ENCODE measurements around the gene RFX2. TPM values are rescaled to one million over a fixed set of nuclear protein-coding genes. Genes with fewer than 3 reads are reported as not detected.

RFX2 gene
- total RNA-seq, 1 donor from 2014 or later: 7.3 TPM

DNA sequence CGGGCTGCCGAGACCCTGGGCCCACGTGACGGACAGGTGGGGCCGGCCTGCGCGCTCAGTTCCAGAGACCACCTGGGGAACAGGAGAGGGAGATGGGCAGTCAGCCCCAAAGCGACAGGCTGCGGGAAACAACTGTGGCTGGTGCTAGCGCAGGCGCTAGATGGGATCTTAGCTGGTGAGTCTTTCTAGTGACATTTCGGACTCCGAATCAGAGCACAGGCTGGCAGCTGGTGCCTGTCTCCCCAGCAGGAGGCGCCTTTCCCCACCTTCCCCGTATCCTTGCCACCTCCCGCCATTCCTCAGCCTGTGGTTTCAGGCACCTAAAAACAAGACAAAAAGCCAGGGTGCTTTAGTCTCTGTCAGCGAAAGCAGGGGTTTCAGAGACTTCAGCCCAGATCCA, 112.9 kb downstream of the RFX2 start:
- H3K36me3 Mint-ChIP-seq: peaks cover 16% of the 10 kb centered on the region
- no peak overlapping the region for H3K4me3 Mint-ChIP-seq

DNA sequence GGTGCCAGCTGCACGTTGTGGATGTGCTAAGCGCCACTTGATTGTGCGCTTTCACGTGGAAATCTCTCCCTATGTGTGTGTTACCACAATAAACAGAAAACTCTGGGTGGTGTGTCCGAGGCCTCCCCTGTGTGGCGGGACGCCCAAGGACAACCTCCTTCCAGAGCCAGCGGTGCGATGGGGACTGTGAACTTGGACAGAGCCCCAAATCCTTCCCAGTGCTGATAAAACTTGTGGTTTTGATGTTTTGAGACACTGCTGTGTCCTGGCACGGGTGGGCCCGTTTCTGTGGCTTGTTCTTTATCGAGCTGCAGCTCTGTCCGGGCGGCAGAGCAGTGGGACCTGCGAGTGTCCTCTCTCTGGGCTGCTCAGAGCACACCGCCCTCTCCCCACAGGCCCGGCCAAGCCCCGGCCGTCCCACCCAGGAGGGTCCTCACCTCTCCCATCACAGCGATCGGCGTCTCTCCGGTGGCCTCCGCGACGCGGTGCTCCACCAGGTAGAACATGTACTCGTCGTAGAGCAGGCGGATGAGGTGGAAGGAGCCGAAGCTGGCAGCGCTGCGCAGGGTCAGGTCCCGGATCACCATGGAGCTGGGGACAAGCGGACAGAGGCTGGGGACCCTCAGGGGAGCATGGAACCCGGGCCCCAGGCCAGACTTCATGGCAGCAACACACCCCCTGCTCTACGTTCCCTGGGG, 113.5 kb downstream of the RFX2 start:
- H3K4me1 Mint-ChIP-seq: peaks cover 6% of the 10 kb centered on the region
- H3K36me3 Mint-ChIP-seq: peaks cover 16% of the 10 kb centered on the region
- TF ChIP-seq, protein P1, sequence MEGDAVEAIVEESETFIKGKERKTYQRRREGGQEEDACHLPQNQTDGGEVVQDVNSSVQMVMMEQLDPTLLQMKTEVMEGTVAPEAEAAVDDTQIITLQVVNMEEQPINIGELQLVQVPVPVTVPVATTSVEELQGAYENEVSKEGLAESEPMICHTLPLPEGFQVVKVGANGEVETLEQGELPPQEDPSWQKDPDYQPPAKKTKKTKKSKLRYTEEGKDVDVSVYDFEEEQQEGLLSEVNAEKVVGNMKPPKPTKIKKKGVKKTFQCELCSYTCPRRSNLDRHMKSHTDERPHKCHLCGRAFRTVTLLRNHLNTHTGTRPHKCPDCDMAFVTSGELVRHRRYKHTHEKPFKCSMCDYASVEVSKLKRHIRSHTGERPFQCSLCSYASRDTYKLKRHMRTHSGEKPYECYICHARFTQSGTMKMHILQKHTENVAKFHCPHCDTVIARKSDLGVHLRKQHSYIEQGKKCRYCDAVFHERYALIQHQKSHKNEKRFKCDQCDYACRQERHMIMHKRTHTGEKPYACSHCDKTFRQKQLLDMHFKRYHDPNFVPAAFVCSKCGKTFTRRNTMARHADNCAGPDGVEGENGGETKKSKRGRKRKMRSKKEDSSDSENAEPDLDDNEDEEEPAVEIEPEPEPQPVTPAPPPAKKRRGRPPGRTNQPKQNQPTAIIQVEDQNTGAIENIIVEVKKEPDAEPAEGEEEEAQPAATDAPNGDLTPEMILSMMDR (IDR thresholded peaks at IDR 0.05; ENCODE audit: unreplicated experiment): no peak
- DNase-seq (ENCODE audit: low spot score in 2 of 2, unreplicated experiment in 2 of 2): no peak
- H3K27me3 Mint-ChIP-seq (ENCODE audit: low read depth): no peaks in the 10 kb centered on the region
- no peak overlapping the region for H3K27ac Mint-ChIP-seq
- no peak overlapping the region for H3K4me3 Mint-ChIP-seq
- H3K9me3 Mint-ChIP-seq: peaks cover 3% of the 10 kb centered on the region

More for the DNA sequence above, 112.9 kb downstream of the RFX2 start:
- Mint-ChIP-seq H3K4me1 (peaks cover 6% of the 10 kb centered on the region), H3K27ac (no peak overlapping the region), H3K27me3 (ENCODE audit: low read depth) (no peaks in the 10 kb centered on the region), H3K9me3 (peaks cover 3% of the 10 kb centered on the region)
- TF ChIP-seq, protein P1 (IDR thresholded peaks at IDR 0.05; ENCODE audit: unreplicated experiment): no peak
- DNase-seq (ENCODE audit: low spot score in 2 of 2, unreplicated experiment in 2 of 2): no peak

DNA sequence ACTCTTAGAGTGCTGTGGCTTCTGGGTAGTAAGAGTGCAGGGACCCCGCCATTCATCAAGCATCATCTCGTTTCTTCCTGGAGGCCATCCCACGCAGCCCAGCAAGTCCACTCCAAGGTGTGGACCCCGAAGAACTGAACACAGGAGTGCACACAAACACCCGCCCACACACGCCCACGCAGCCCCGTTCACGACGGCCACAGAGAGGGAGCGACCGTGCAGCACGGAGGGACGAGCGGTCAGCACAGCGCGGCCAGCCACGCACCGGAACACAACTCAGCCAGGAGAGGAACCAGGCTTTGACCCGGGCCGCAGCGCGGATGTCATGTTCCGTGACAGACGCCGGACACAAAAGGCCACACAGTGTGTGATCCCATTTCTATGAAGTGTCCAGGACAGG, 114.2 kb downstream of the RFX2 start:
- Mint-ChIP-seq H3K9me3 (peaks cover 3% of the 10 kb centered on the region), H3K36me3 (peaks cover 15% of the 10 kb centered on the region)

DNA sequence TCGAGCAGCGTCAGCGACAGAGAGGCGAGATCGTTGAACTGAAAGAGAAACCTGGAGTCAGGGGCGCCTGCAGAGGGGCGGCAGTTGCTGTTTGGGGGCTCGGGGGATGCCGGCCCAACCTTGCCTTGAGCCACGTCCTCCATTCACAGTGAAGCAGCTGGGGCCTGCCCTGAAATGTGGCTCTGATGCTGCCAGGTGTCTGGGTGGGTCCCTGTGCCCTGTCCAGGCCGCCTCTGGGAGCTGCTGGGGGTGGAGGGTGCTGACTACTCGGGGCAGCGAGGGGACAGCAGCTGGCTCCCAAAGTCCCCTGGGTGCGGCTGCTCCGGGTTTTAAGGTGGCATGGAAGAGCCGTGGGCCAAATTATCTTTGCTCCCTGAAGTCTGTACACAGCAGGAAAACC, 114.7 kb downstream of the RFX2 start:
- H3K27ac Mint-ChIP-seq: no peak overlapping the region
- TF ChIP-seq, protein P1 (IDR thresholded peaks at IDR 0.05; ENCODE audit: unreplicated experiment): no peak
- peaks cover 6% of the 10 kb centered on the region for H3K4me1 Mint-ChIP-seq
- H3K9me3 Mint-ChIP-seq: peaks cover 3% of the 10 kb centered on the region
- DNase-seq (ENCODE audit: low spot score in 2 of 2, unreplicated experiment in 2 of 2): no peak
- H3K4me3 Mint-ChIP-seq: no peak overlapping the region
- H3K27me3 Mint-ChIP-seq (ENCODE audit: low read depth): no peaks in the 10 kb centered on the region
- H3K36me3 Mint-ChIP-seq: peaks cover 10% of the 10 kb centered on the region

More for the DNA sequence above, 114.2 kb downstream of the RFX2 start:
- Mint-ChIP-seq H3K27ac (no peak overlapping the region), H3K27me3 (ENCODE audit: low read depth) (no peaks in the 10 kb centered on the region), H3K4me1 (peaks cover 6% of the 10 kb centered on the region), H3K4me3 (no peak overlapping the region)
- TF ChIP-seq, protein P1 (IDR thresholded peaks at IDR 0.05; ENCODE audit: unreplicated experiment): no peak
- DNase-seq (ENCODE audit: low spot score in 2 of 2, unreplicated experiment in 2 of 2): no peak

DNA sequence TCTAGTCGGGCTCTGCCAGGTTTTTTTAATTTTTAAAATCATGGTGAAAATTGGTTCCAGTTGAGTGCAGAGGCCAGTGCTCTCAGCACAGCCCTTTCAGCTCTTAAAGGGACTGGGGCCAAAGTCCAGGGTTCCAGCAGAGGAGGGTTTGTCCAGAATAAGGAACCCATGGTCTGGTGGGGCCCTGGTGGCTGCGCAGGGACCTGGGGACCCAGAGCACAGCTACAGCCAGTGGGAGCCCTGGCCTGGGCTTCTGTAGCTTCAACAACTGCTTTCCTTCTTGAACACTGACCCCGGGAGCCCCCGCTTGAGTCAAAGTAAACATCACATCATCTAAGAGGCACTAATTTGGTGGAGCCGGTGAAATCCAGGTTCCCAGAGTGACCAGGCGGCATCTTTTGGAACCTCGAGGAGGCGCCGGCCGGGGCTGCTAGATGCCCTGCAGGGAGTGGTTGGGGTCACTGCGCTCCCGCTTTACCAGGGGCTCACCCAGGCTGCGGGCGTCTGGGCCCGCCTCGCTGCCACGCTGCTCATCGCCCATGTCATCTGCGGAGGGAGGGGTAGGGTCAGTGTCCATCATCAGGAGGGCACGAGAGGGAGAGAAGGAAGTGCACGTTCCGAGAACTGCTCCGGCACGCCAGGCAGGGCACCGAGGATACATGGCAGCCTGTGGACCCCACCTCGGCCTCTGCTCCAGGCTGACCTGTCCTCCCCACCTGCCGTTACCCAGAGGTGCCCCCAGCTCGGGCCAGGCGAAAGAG, 115.7 kb downstream of the RFX2 start:
- TF ChIP-seq, protein P1 (IDR thresholded peaks at IDR 0.05; ENCODE audit: unreplicated experiment): no peak
- Mint-ChIP-seq H3K36me3 (peaks cover 3% of the 10 kb centered on the region), H3K4me3 (no peak overlapping the region), H3K27me3 (ENCODE audit: low read depth) (no peaks in the 10 kb centered on the region), H3K27ac (no peak overlapping the region), H3K9me3 (no peaks in the 10 kb centered on the region), H3K4me1 (peaks cover 11% of the 10 kb centered on the region)
- no peak for DNase-seq (ENCODE audit: low spot score in 2 of 2, unreplicated experiment in 2 of 2)

Data from mesothelial cell of epicardium (in vitro differentiated cells).